Measurements from ENCODE around the gene PLCD4. TPM values are rescaled to one million over a fixed set of nuclear protein-coding genes. Genes with fewer than 3 reads are reported as not detected.

PLCD4 gene
- total RNA-seq, 1 experiment from 2014 or later, result 0.42 TPM

- Histone ChIP-seq H3K56ac (ENCODE audit: insufficient read length, low read depth, low read length) (no peak overlapping the region), H3T11ph (ENCODE audit: low read length) (no peak overlapping the region), H3K27me3 (ENCODE audit: insufficient read depth, low read length) (no peaks in the 10 kb centered on the region), H3K4ac (ENCODE audit: low read depth, low read length) (no peak overlapping the region), H2AFZ (ENCODE audit: low read length) (no peak overlapping the region), H2BK12ac (ENCODE audit: insufficient read length, low read depth, low read length) (no peak overlapping the region), H3K4me2 (ENCODE audit: insufficient read depth, insufficient read length, low read length) (no peak overlapping the region), H3K79me1 (ENCODE audit: insufficient read depth, low read depth, low read length, poor library complexity, severe bottlenecking) (peaks cover 2% of the 10 kb centered on the region), H4K8ac (replicated peaks; ENCODE audit: insufficient read length, low read depth, low read length) (no peak overlapping the region), H3K9ac (ENCODE audit: extremely low read depth, insufficient read length, low read length) (no peak overlapping the region), H3K27ac (ENCODE audit: insufficient read length, low read depth, low read length) (no peak overlapping the region), H3K4me1 (ENCODE audit: insufficient read depth, low read length) (peaks cover 9% of the 10 kb centered on the region), H2BK20ac (ENCODE audit: low read depth, low read length, poor library complexity, severe bottlenecking) (no peak overlapping the region), H2BK5ac (ENCODE audit: insufficient read length, low read length) (no peak overlapping the region), H3K9me3 (ENCODE audit: control insufficient read depth, low read depth, low read length) (no peaks in the 10 kb centered on the region), H3K18ac (ENCODE audit: insufficient read length, low read depth, low read length) (no peak overlapping the region), H2AK5ac (ENCODE audit: insufficient read length, low read length) (no peak overlapping the region), H4K20me1 (ENCODE audit: control insufficient read depth, insufficient read depth, insufficient read length) (no peaks in the 10 kb centered on the region), H3K23me2 (ENCODE audit: insufficient read length, low read depth, low read length, poor library complexity, severe bottlenecking) (no peaks in the 10 kb centered on the region), H2BK15ac (ENCODE audit: low read depth, low read length) (no peak overlapping the region), H3K14ac (ENCODE audit: insufficient read depth, low read length) (no peak overlapping the region), H4K5ac (ENCODE audit: insufficient read length, low read depth, low read length) (no peak overlapping the region), H4K91ac (ENCODE audit: insufficient read length, low read depth, low read length) (no peak overlapping the region), H2BK120ac (ENCODE audit: low read depth, low read length, poor library complexity, severe bottlenecking) (no peak overlapping the region), H3K79me2 (ENCODE audit: insufficient read depth, low read length) (peaks cover 28% of the 10 kb centered on the region; the same call in 1 of the 2 replicates), H3K23ac (ENCODE audit: insufficient read length, low read depth, low read length) (no peak overlapping the region)
- no peaks in the 10 kb centered on the region for H3K27me3 Mint-ChIP-seq (ENCODE audit: low read depth)
- peak overlapping the region in 1 of 2 experiments; percentile 56; a peak in 1 of 5 replicates for H3K4me3 Mint-ChIP-seq
- peaks cover 17 to 50% (median 48%) of the 10 kb centered on the region in 3 experiments; a peak in 6 of 7 replicates for H3K36me3 Mint-ChIP-seq (ENCODE audit: insufficient read depth in 1 of 3, low read depth in 3 of 3)
- H3K27ac Mint-ChIP-seq, result peak overlapping the region; percentile 60 to 91 (median 85); a peak in 5 of 7 replicates
- H3K9me3 Mint-ChIP-seq, result no peaks in the 10 kb centered on the region
- no peak for DNase-seq
- WGBS (ENCODE audit: extremely low coverage, insufficient read length, low lambda C conversion rate), result no CpG with 5 or more reads among the region's 3 CpGs
- TF ChIP-seq CTCF (conservative IDR thresholded peaks at IDR 0.05), result no peak
- H3K4me1 Mint-ChIP-seq, result peaks cover 26 to 37% of the 10 kb centered on the region in 2 experiments
Observed at GRCh38 chr2:218577482-218578220, 30.0 kb upstream of the PLCD4 start.
